ENCODE data around the gene AHNAK2.
"Not testable (repeated sequence)": the region's sequence is repeated elsewhere in the genome, so short reads cannot be mapped to it uniquely, and the experiment has no call there.

DNA sequence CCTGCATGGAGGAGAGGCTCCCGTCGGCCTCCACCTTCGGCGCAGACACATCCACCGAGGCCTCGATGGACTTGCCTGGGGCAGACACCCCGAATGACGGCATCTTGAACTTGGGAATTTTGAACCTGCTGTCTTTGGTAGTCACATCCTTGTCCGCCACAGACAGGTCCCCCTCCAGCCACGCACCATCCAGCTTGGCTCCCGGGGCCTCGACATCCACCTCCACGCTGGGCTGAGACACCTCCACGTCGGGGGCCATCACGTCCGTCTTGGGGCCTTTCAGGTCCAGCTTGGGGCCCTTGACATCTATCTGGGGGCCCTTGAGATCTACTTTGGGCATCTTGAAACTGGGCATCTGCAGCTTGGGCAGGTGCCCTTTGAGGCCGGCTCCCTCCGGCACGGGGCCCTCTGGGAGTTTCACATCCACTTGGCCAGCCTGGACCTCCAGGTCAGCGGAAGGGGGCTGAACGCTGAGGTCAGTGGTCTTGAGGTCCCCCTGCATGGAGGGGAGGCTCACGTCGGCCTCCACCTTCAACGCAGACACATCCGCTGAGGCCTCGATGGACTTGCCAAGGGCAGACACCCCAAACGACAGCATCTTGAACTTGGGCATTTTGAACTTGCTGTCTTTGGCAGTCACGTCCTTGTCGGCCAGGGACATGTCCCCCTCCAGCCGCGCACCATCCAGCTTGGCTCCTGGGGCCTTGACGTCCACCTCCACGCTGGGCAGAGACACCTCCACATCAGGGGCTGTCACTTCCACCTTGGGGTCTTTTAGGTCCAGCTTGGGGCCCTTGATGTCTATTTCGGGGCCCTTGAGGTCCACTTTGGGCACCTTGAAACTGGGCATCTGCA, 30.1 kb downstream of the AHNAK2 start:
- TF ChIP-seq JUN (CRISPR knock-in tag; IDR thresholded peaks at IDR 0.05); NBN (conservative IDR thresholded peaks at IDR 0.05); FOSL1 (CRISPR knock-in tag; IDR thresholded peaks at IDR 0.05; ENCODE audit: borderline replicate concordance): not testable (repeated sequence)
- TF ChIP-seq, protein P1, sequence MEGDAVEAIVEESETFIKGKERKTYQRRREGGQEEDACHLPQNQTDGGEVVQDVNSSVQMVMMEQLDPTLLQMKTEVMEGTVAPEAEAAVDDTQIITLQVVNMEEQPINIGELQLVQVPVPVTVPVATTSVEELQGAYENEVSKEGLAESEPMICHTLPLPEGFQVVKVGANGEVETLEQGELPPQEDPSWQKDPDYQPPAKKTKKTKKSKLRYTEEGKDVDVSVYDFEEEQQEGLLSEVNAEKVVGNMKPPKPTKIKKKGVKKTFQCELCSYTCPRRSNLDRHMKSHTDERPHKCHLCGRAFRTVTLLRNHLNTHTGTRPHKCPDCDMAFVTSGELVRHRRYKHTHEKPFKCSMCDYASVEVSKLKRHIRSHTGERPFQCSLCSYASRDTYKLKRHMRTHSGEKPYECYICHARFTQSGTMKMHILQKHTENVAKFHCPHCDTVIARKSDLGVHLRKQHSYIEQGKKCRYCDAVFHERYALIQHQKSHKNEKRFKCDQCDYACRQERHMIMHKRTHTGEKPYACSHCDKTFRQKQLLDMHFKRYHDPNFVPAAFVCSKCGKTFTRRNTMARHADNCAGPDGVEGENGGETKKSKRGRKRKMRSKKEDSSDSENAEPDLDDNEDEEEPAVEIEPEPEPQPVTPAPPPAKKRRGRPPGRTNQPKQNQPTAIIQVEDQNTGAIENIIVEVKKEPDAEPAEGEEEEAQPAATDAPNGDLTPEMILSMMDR (CRISPR knock-in tag; IDR thresholded peaks at IDR 0.05): not testable (repeated sequence)
